OCI-LY3 (cell line): Measurements from ENCODE around the gene THEM5.

ENCODE experiments used
- CTCF ChIP-seq: fragments of 200-600, 300-600 bp; sonication (generic); IDR thresholded peaks from 2 replicates; pipeline ENCODE4 v1.5.1; 2014; ENCODE audit warnings: antibody characterized with exemption, low read length, low read depth
- EZH2phosphoT487 ChIP-seq: fragments of 200-600 bp; shearing (Covaris generic); IDR thresholded peaks from 2 replicates; pipeline ENCODE4 v1.6.1; 2018; ENCODE audit warnings: antibody characterized with exemption, mixed run types, low read depth

DNA sequence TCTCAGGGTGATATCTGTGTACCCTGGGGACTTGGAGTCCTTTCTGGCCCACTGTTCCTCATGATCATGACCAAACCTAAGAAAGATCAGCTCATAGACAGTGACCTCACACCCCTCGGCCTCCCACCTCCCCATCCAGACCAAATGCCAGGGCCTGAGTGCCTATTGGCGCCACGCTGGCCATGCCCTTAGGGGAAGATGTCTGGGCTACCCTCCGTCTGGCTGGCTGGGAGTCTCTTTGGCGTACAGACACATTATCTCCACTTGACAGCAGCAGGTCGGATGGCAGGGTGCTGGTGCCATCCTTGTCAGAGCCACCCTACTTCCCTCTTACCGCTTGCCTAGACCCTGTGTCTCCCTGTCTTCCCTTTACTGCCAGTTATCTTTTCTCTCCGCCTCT lies 30.3 kb downstream of the THEM5 start:
- TF ChIP-seq CTCF (no peak), EZH2phosphoT487 (no peak)
